SK-N-MC (cell line): ENCODE results near the gene STAG2.

Source experiments
- EZH2 ChIP-seq: fragments of 200-600 bp; sonication (generic); IDR thresholded peaks from one replicate; pipeline ENCODE4 v1.6.1; 2017; ENCODE audit warnings: antibody characterized with exemption
- FOXP2 ChIP-seq: optimal IDR thresholded peaks from 2 replicates; pipeline ENCODE3; 2011; ENCODE audit warnings: mild to moderate bottlenecking, moderate library complexity; ENCODE audit not compliant: insufficient read depth; ENCODE audit errors: extremely low read length, control extremely low read depth
- POLR2AphosphoS5 ChIP-seq: IDR thresholded peaks from 2 replicates; pipeline ENCODE4 v1.6.1; 2012; ENCODE audit warnings: mild to moderate bottlenecking, low read depth, low read length, borderline replicate concordance

DNA sequence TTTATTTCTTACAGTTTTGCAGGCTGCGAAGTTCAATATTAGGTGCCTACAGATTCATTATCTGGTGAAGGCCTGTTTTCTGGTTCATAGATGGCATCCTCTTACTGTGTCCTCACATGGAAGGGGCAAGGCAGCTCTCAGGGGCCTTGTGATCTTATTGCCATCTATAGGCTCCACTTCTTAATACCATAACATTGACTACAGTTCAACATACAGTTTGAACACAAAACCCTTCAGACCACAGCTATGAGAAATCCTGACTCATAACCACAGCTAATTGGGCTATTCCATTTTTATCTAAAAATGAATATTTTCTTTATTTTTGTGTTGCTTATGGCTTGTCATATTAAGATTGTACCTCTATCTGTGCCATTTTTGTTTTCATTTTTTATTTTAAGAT lies 72.3 kb downstream of the STAG2 start:
- TF ChIP-seq EZH2 (no peak), POLR2AphosphoS5 (no peak), FOXP2 (no peak)
